HepG2 (cell line): Measurements from ENCODE around the gene LZTR1. TPM values are rescaled to one million over a fixed set of nuclear protein-coding genes. Genes with fewer than 3 reads are reported as not detected.

Experiments
- ATAC-seq: fragments of 200-7000 bp; cut with Tn5 transposase; 3 replicates; pipeline ENCODE4 v1.9.1; 2020; ENCODE audit warnings: mild to moderate bottlenecking, moderate library complexity
- BruUV-seq: library from RNA; stranded (reverse); fragments of 400-500 nt; replicated peaks from 2 replicates; lab custom pipeline; 2021; lab: Mats Ljungman, UMichigan
- CTCF ChIA-PET: fragments of 300-600 bp; formaldehyde crosslinking; extraction: SDS; loops from one replicate; lab custom pipeline; 2021; ENCODE audit warnings: low total read pairs, inconsistent platforms, low intra/inter-chr PET ratio; lab: Yijun Ruan, JAX
- POLR2A ChIA-PET: fragments of 350-600 bp; sonication (Branson Sonifier 250); formaldehyde crosslinking; loops from one replicate; lab custom pipeline; 2020; ENCODE audit warnings: antibody characterized with exemption, inconsistent platforms; lab: Yijun Ruan, JAX
- DNase-seq: peaks from one replicate; pipeline ENCODE4 v3.0.0-alpha.2; 2015; ENCODE audit warnings: low spot score
- FAIRE-seq: peaks from 3 replicates; lab custom pipeline; 2011; peaks lifted over from hg19 to GRCh38; lab: Jason Lieb, UNC
- H2AFZ ChIP-seq: one replicate; pipeline ENCODE4 v1.6.1; 2011; ENCODE audit warnings: low read length, inconsistent platforms
- H3K27ac ChIP-seq: fragments of 300-600 bp; 3 replicates; pipeline ENCODE4 v1.8.0; 2011; ENCODE audit warnings: mixed run types, mild to moderate bottlenecking, mixed read lengths, low read length, inconsistent platforms; ENCODE audit not compliant: insufficient read depth; ENCODE audit errors: extremely low read length
- H3K27me3 ChIP-seq, 2 experiments: fragments of 200-600 bp in 1 of 2; 2 replicates in 1 of 2; 3 replicates in 1 of 2; pipeline versions ENCODE4 v1.6.0 to v1.8.0; 2011; ENCODE audit warnings: low read length in 2 of 2, mild to moderate bottlenecking in 2 of 2, moderate library complexity in 2 of 2, inconsistent platforms in 1 of 2; ENCODE audit not compliant: insufficient read depth in 2 of 2, control insufficient read depth in 1 of 2
- H3K36me3 ChIP-seq, 2 experiments: fragments of 200-600 bp in 1 of 2; replicated peaks in 1 of 2; 2 replicates in 1 of 2; 3 replicates in 1 of 2; pipeline versions ENCODE4 v1.5.1 to v1.8.0; 2011; ENCODE audit warnings: low read length in 2 of 2, inconsistent platforms in 1 of 2; ENCODE audit not compliant: insufficient read depth in 2 of 2, control insufficient read depth in 1 of 2
- H3K4me1 ChIP-seq: 2 replicates; pipeline ENCODE4 v1.5.1; 2012; ENCODE audit warnings: low read length, inconsistent platforms; ENCODE audit not compliant: insufficient read depth
- H3K4me2 ChIP-seq: 2 replicates; pipeline ENCODE4 v1.6.0; 2011; ENCODE audit warnings: low read depth, low read length, inconsistent platforms
- H3K4me3 ChIP-seq, 3 experiments: fragments of 200-600 bp in 1 of 3; sonication (generic), shearing (Covaris generic) in 1 of 3; replicated peaks in 1 of 3; 2 replicates each; pipeline ENCODE4 v1.5.1; 2011 to 2016; ENCODE audit warnings: low read length in 3 of 3, inconsistent platforms in 2 of 3, low read depth in 2 of 3, mild to moderate bottlenecking in 2 of 3, control low read depth in 1 of 3, mixed read lengths in 1 of 3; ENCODE audit not compliant: insufficient read depth in 1 of 3
- H3K79me2 ChIP-seq: one replicate; pipeline ENCODE4 v1.6.1; 2011; ENCODE audit warnings: low read length, inconsistent platforms; ENCODE audit not compliant: insufficient read depth
- H3K9ac ChIP-seq: 2 replicates; pipeline ENCODE4 v1.6.0; 2011; ENCODE audit warnings: mild to moderate bottlenecking, low read depth, low read length, inconsistent platforms; ENCODE audit not compliant: insufficient read depth
- H3K9me3 ChIP-seq: 2 replicates; pipeline ENCODE4 v1.5.1; 2012; ENCODE audit warnings: mild to moderate bottlenecking, low read length
- H4K20me1 ChIP-seq: 2 replicates; pipeline ENCODE4 v1.6.0; 2011; ENCODE audit warnings: inconsistent platforms, mild to moderate bottlenecking, low read length, moderate library complexity; ENCODE audit not compliant: insufficient read depth
- FOSL2 ChIP-seq: sonication (generic); formaldehyde crosslinking; IDR thresholded peaks from 2 replicates; pipeline ENCODE4 v1.4.0; 2020; ENCODE audit warnings: missing genetic modification reagents
- FOXA3 ChIP-seq: IDR thresholded peaks from 2 replicates; pipeline ENCODE4 v1.6.1; 2016; ENCODE audit warnings: missing genetic modification reagents, missing compliant biosample characterization
- MIER3 ChIP-seq: IDR thresholded peaks from 2 replicates; pipeline ENCODE4 v1.6.1; 2016; ENCODE audit warnings: missing compliant biosample characterization, borderline replicate concordance
- POLR2A ChIP-seq, 2 experiments: IDR thresholded peaks; 2 replicates each; pipeline ENCODE4 v1.6.1; 2011; ENCODE audit warnings: low read depth in 2 of 2, low read length in 2 of 2, mild to moderate bottlenecking in 1 of 2, moderate library complexity in 1 of 2; ENCODE audit not compliant: insufficient read depth in 1 of 2
- PRDM15 ChIP-seq: sonication (generic); formaldehyde crosslinking; IDR thresholded peaks from 2 replicates; pipeline ENCODE4 v1.4.0; 2020; ENCODE audit warnings: missing genetic modification reagents
- SMARCE1 ChIP-seq: fragments of 450-650 bp; IDR thresholded peaks from 2 replicates; pipeline ENCODE4 v1.6.1; 2017; ENCODE audit warnings: borderline replicate concordance
- SSRP1 ChIP-seq: IDR thresholded peaks from 2 replicates; pipeline ENCODE4 v1.6.1; 2016; ENCODE audit warnings: control low read depth
- ZBTB21 ChIP-seq: sonication (generic); formaldehyde crosslinking; IDR thresholded peaks from 2 replicates; pipeline ENCODE4 v1.4.0; 2020; ENCODE audit warnings: missing genetic modification reagents
- ZNF263 ChIP-seq: sonication (generic); formaldehyde crosslinking; IDR thresholded peaks from 2 replicates; pipeline ENCODE4 v1.4.0; 2020; ENCODE audit warnings: missing genetic modification reagents
- ZNF710 ChIP-seq: sonication (generic); formaldehyde crosslinking; IDR thresholded peaks from 2 replicates; pipeline ENCODE4 v1.5.0; 2020; ENCODE audit warnings: mild to moderate bottlenecking, missing genetic modification reagents, borderline replicate concordance
- WGBS: methylation state at CpG from one replicate; pipeline ENCODE4 v1.1.6; 2017; ENCODE audit warnings: low lambda C conversion rate; 5-methylcytosine and 5-hydroxymethylcytosine counted together
- in situ Hi-C: cut with HindIII; loops from 2 replicates; pipeline ENCODE4 v1.10.0; 2017; ENCODE audit warnings: low pct_unique_long_range_greater_than_20kb; ENCODE audit not compliant: extremely low pct_ligation_motif_present
- intact Hi-C: fragments of 100-400 bp; cut with micrococcal nuclease; formaldehyde crosslinking; loops from one replicate; pipeline ENCODE4 v1.10.0; 2022; ENCODE audit not compliant: unreplicated experiment
- polyA plus RNA-seq, 8 experiments: library from polyadenylated mRNA; depleted of rRNA in 3 of 8; stranded (reverse) in 7 of 8; unstranded in 1 of 8; fragments of >200 nt; fragmentation: Illumina TruSeq in 4 of 8; extraction: Trizol in 4 of 8; gene quantifications; 2 replicates each; pipeline versions ENCODE4 v1.2.1 to v1.2.3, GENCODE V29; 2011 to 2016; ENCODE audit warnings: low read depth in 4 of 8, missing spikeins in 1 of 8, mixed read lengths in 1 of 8; ENCODE audit not compliant: insufficient read depth in 1 of 8
- total RNA-seq, 5 experiments: library from RNA; depleted of rRNA; stranded (reverse); fragments of >200 nt; fragmentation: Illumina TruSeq; extraction: Trizol; gene quantifications; 2 replicates each; pipeline ENCODE4 v1.2.3, GENCODE V29; 2016; ENCODE audit warnings: low read depth in 1 of 5
- TF ChIP-seq, protein P1 (sequence below): sonication (generic); formaldehyde crosslinking; IDR thresholded peaks from 2 replicates; pipeline ENCODE4 v1.4.0; 2020; ENCODE audit warnings: missing genetic modification reagents, borderline replicate concordance
- TF ChIP-seq, protein P2 (sequence below): sonication (generic); formaldehyde crosslinking; IDR thresholded peaks from 2 replicates; pipeline ENCODE4 v1.4.0; 2020; ENCODE audit warnings: mild to moderate bottlenecking, missing genetic modification reagents

The LZTR1 gene
- total and polyA plus RNA-seq, 2 of the 13 experiments (the other 11 are each of a cell fraction or from before 2014, with no cell fraction given) = 21.8 to 22.4 TPM

DNA sequence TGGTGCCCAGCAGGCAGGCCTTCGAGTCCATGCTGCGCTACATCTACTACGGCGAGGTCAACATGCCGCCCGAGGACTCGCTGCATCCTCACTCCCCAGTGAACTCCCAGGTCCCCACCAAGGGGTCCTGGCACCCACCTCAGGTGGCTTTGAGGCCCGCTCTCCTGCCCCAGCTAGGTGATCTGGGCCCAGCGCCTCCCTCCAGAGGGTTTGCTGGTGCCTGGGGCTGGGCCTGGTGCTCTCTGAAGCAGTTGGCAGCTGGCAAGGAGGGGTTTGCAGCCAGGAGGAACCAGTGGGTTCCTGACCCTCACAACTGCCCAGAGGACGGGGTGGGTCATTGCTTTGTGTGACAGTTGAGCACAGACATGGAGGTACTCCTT, 13.9 kb downstream of the LZTR1 start (continued):
- TF ChIP-seq PRDM15 (no peak), MIER3 (no peak), FOSL2 (CRISPR knock-in tag) (no peak), ZBTB21 (no peak), SMARCE1 (no peak)

DNA sequence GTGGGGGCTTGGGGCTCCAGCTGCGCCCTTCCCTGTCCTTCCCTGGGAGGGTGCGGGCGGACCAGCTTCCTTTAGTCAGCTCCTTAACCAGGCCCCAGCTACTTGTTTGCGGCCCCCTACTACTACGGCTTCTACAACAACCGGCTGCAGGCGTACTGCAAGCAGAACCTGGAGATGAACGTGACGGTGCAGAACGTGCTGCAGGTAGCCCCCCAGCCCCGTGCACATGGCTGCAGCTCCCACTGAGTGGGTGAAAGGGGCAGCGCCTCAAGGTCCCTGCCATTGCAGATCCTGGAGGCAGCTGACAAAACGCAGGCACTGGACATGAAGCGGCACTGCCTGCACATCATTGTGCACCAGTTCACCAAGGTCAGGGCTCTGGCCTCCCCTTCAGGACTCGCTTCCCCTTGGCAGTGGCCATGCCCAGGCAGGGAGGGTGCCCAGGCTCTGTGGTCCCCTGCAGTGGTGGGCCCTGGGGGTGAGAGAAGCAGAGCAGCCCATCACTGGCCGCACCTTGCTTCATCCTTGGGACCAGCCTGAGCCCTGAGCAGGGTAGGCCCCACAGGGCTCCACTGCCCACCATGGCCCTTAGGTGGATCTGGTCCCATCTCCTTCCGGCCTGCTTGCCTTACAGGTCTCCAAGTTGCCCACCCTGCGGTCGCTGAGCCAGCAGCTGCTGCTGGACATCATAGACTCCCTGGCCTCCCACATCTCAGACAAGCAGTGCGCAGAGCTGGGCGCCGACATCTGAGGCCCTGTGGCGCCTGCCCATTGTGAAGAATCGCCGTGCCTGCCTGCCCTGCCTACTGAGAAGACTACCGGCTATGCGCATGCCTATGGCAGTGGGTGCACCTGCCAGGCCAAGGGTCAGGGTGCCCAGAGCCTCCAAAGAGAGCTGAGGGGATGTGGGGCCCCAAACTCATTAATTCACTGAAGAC, 14.8 kb downstream of the LZTR1 start:
- in situ Hi-C loops = no loop called here
- ChIA-PET CTCF (no interaction called here), POLR2A (interaction anchor here (0.5 to 1.2 kb wide), 3 partner anchors 15 to 164 kb away, joined by 3 to 5 read pairs (median 3); partner anchors contain the start of gene LZTR1)
- H3K4me1 ChIP-seq = peaks cover 15% of the 10 kb centered on the region
- DNase-seq (no peak), FAIRE-seq (no peak), ATAC-seq (no peak)
- peaks cover 8 to 42% of the 10 kb centered on the region in 2 experiments for H3K36me3 ChIP-seq
- H3K9ac ChIP-seq = no peak overlapping the region
- H3K9me3 ChIP-seq = no peaks in the 10 kb centered on the region
- peaks cover 14% of the 10 kb centered on the region for H3K79me2 ChIP-seq
- no peak overlapping the region for H3K4me2 ChIP-seq
- H3K4me3 ChIP-seq = no peak overlapping the region
- 95% methylated on average over 13 of the region's 27 CpGs for WGBS
- no peak overlapping the region for H3K27ac ChIP-seq
- H2AFZ ChIP-seq = no peak overlapping the region
- H3K27me3 ChIP-seq = no peaks in the 10 kb centered on the region
- BruUV-seq = TSS peak; percentile 40
- H4K20me1 ChIP-seq = no peaks in the 10 kb centered on the region
- intact Hi-C loops = no loop called here
- TF ChIP-seq ZNF263 (CRISPR knock-in tag) = no peak
- TF ChIP-seq SSRP1 (CRISPR knock-in tag) = no peak
- TF ChIP-seq, protein P1, sequence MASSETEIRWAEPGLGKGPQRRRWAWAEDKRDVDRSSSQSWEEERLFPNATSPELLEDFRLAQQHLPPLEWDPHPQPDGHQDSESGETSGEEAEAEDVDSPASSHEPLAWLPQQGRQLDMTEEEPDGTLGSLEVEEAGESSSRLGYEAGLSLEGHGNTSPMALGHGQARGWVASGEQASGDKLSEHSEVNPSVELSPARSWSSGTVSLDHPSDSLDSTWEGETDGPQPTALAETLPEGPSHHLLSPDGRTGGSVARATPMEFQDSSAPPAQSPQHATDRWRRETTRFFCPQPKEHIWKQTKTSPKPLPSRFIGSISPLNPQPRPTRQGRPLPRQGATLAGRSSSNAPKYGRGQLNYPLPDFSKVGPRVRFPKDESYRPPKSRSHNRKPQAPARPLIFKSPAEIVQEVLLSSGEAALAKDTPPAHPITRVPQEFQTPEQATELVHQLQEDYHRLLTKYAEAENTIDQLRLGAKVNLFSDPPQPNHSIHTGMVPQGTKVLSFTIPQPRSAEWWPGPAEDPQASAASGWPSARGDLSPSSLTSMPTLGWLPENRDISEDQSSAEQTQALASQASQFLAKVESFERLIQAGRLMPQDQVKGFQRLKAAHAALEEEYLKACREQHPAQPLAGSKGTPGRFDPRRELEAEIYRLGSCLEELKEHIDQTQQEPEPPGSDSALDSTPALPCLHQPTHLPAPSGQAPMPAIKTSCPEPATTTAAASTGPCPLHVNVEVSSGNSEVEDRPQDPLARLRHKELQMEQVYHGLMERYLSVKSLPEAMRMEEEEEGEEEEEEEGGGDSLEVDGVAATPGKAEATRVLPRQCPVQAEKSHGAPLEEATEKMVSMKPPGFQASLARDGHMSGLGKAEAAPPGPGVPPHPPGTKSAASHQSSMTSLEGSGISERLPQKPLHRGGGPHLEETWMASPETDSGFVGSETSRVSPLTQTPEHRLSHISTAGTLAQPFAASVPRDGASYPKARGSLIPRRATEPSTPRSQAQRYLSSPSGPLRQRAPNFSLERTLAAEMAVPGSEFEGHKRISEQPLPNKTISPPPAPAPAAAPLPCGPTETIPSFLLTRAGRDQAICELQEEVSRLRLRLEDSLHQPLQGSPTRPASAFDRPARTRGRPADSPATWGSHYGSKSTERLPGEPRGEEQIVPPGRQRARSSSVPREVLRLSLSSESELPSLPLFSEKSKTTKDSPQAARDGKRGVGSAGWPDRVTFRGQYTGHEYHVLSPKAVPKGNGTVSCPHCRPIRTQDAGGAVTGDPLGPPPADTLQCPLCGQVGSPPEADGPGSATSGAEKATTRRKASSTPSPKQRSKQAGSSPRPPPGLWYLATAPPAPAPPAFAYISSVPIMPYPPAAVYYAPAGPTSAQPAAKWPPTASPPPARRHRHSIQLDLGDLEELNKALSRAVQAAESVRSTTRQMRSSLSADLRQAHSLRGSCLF = no peak
- no peak for TF ChIP-seq ZNF710 (CRISPR knock-in tag)
- TF ChIP-seq, protein P2, sequence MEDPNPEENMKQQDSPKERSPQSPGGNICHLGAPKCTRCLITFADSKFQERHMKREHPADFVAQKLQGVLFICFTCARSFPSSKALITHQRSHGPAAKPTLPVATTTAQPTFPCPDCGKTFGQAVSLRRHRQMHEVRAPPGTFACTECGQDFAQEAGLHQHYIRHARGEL (CRISPR knock-in tag) = no peak
- peak in 1 of 2 experiments; percentile 44; a peak in 3 of 4 replicates for TF ChIP-seq POLR2A (IDR thresholded peaks at IDR 0.05; ENCODE audit: insufficient read depth in 1 of 2, low read depth in 2 of 2, low read length in 2 of 2)
- no peak for TF ChIP-seq FOXA3 (CRISPR knock-in tag)
